Body of pancreas (tissue), 4 donors: ENCODE results near the gene ANKRD39. TPM values are rescaled to one million over a fixed set of nuclear protein-coding genes. Genes with fewer than 3 reads are reported as not detected.

Source experiments
- ATAC-seq: fragments of 150-250 bp; one replicate; pipeline ENCODE4 v1.9.1; 2016
- DNase-seq, 4 donors: peaks; one replicate each; pipeline ENCODE4 v3.0.0-alpha.2; 2019
- H3K27ac ChIP-seq, 4 donors: fragments of 200-600 bp; sonication (generic); 1 replicate in 3 of 4; 2 replicates in 1 of 4; pipeline versions ENCODE4 v1.5.1 to v1.6.1; 2016 to 2019; ENCODE audit warnings: mild to moderate bottlenecking in 1 of 4, mixed read lengths in 1 of 4, moderate library complexity in 1 of 4
- H3K27me3 ChIP-seq, 2 donors: fragments of 200-600 bp; sonication (generic); one replicate each; pipeline ENCODE4 v1.6.0; 2016; ENCODE audit warnings: mild to moderate bottlenecking in 1 of 2
- H3K36me3 ChIP-seq, 2 donors: fragments of 200-600 bp; sonication (generic); replicated peaks in 1 of 2; 2 replicates each; pipeline ENCODE4 v1.5.1; 2016; ENCODE audit warnings: low read depth in 2 of 2; ENCODE audit not compliant: insufficient read depth in 1 of 2
- H3K4me1 ChIP-seq: fragments of 200-600 bp; sonication (generic); one replicate; pipeline ENCODE4 v1.6.0; 2016
- H3K4me3 ChIP-seq, 2 donors: fragments of 200-600 bp; sonication (generic); 1 replicate in 1 of 2; 2 replicates in 1 of 2; pipeline ENCODE4 v1.5.1; 2016 to 2019
- H3K9me3 ChIP-seq, 3 donors: fragments of 200-600 bp; sonication (generic); 1 replicate in 2 of 3; 2 replicates in 1 of 3; pipeline ENCODE4 v1.5.1; 2016
- CTCF ChIP-seq, 7 experiments: fragments of 450-650 bp in 4 of 7; fragments of 200-600 bp in 3 of 7; sonication (generic) in 3 of 7; IDR thresholded peaks; one replicate each; pipeline ENCODE4 v1.5.1; 2016 to 2019; ENCODE audit warnings: antibody characterized with exemption in 7 of 7
- POLR2A ChIP-seq, 3 donors: fragments of 450-650 bp; IDR thresholded peaks; one replicate each; pipeline ENCODE4 v1.6.1; 2016; ENCODE audit warnings: antibody characterized with exemption in 3 of 3, mild to moderate bottlenecking in 2 of 3
- WGBS, 2 donors: methylation state at CpG; one replicate each; pipeline ENCODE4 v1.1.5; 2017; 5-methylcytosine and 5-hydroxymethylcytosine counted together
- intact Hi-C: fragments of 100-400 bp; cut with DNase I; formaldehyde crosslinking; loops from one replicate; pipeline ENCODE4 v1.15.1; 2023
- total RNA-seq, 2 donors: library from RNA; depleted of rRNA; stranded (reverse); fragments of >200 nt; gene quantifications; one replicate each; pipeline ENCODE4 v1.1.0, GENCODE V29; 2016

Gene ANKRD39
- total RNA-seq, 2 donors from 2014 or later = 2.3 to 14.3 TPM

- Histone ChIP-seq H3K36me3 (peaks cover 3 to 12% of the 10 kb centered on the region in 2 donors), H3K27me3 (no peaks in the 10 kb centered on the region), H3K4me3 (no peak overlapping the region), H3K27ac (no peak overlapping the region), H3K9me3 (no peaks in the 10 kb centered on the region), H3K4me1 (peaks cover 27% of the 10 kb centered on the region)
- 87 to 100% methylated on average over 3 to 17 of the region's 17 CpGs for WGBS, 2 donors
- TF ChIP-seq CTCF (IDR thresholded peaks at IDR 0.05) = no peak
- TF ChIP-seq POLR2A (IDR thresholded peaks at IDR 0.05) = no peak
- ATAC-seq (no peak), DNase-seq (no peak)
- intact Hi-C loops = loop anchor here (5.0 kb wide), 1 partner anchor 86 kb away; no protein-coding TSS in a partner anchor
Observed at GRCh38 chr2:96861074-96861473, 3.3 kb upstream of the ANKRD39 start.

GRCh38 chr2:96860065-96861029, 2.5 kb upstream of the ANKRD39 start:
- ATAC-seq (no peak), DNase-seq (no peak)
- peaks cover 3 to 11% of the 10 kb centered on the region in 2 donors for H3K36me3 ChIP-seq
- no peaks in the 10 kb centered on the region for H3K27me3 ChIP-seq
- H3K27ac ChIP-seq = no peak overlapping the region
- WGBS, 2 donors = 79 to 82% methylated on average over 15 to 35 of the region's 38 CpGs
- no peaks in the 10 kb centered on the region for H3K9me3 ChIP-seq
- H3K4me1 ChIP-seq = peaks cover 24% of the 10 kb centered on the region
- no peak overlapping the region for H3K4me3 ChIP-seq
- no peak for TF ChIP-seq POLR2A (IDR thresholded peaks at IDR 0.05)
- TF ChIP-seq CTCF (IDR thresholded peaks at IDR 0.05) = no peak
- intact Hi-C loops = loop anchor here (5.0 kb wide), 1 partner anchor 87 kb away; no protein-coding TSS in a partner anchor

- no peak for ATAC-seq
- Histone ChIP-seq H3K4me3 (no peak overlapping the region), H3K27ac (peak overlapping the region in 1 of 4 donors; percentile 46), H3K36me3 (peaks cover 3 to 10% of the 10 kb centered on the region in 2 donors), H3K27me3 (no peaks in the 10 kb centered on the region), H3K4me1 (peaks cover 24% of the 10 kb centered on the region), H3K9me3 (no peaks in the 10 kb centered on the region)
- DNase-seq = no peak
- TF ChIP-seq POLR2A (IDR thresholded peaks at IDR 0.05) (no peak), CTCF (IDR thresholded peaks at IDR 0.05) (no peak)
- WGBS, 2 donors = 47 to 52% methylated on average over 4 of the region's 4 CpGs
- intact Hi-C loops = loop anchor here (5.0 kb wide), 1 partner anchor 88 kb away; no protein-coding TSS in a partner anchor
Observed at GRCh38 chr2:96859681-96860064, 1.9 kb upstream of the ANKRD39 start.

GRCh38 chr2:96859099-96859649, 1.4 kb upstream of the ANKRD39 start:
- Histone ChIP-seq H3K9me3 (no peaks in the 10 kb centered on the region), H3K4me3 (no peak overlapping the region), H3K27ac (peak overlapping the region in 2 of 4 donors; percentile 80 to 81), H3K4me1 (peaks cover 24% of the 10 kb centered on the region), H3K27me3 (no peaks in the 10 kb centered on the region), H3K36me3 (peaks cover 3 to 5% of the 10 kb centered on the region in 2 donors)
- WGBS, 2 donors = 68% methylated on average over 11 of the region's 11 CpGs
- intact Hi-C loops = no loop called here
- peak in 2 of 4 donors; percentile 31 to 40 for DNase-seq
- ATAC-seq = no peak
- TF ChIP-seq POLR2A (IDR thresholded peaks at IDR 0.05) (no peak), CTCF (IDR thresholded peaks at IDR 0.05) (no peak)
